CD4-positive, alpha-beta T cell (primary cell): ENCODE data around the gene RAB6B. TPM values are rescaled to one million over a fixed set of nuclear protein-coding genes. Genes with fewer than 3 reads are reported as not detected.
"Not testable (repeated sequence)": the region's sequence is repeated elsewhere in the genome, so short reads cannot be mapped to it uniquely, and the experiment has no call there.

Source experiments
- ATAC-seq: fragments of 200-7000 bp; cut with Tn5 transposase; one replicate; pipeline ENCODE4 v1.10.0; 2022; ENCODE audit warnings: mild to moderate bottlenecking; ENCODE audit not compliant: poor library complexity
- CTCF ChIA-PET: fragments of 350-600 bp; sonication (Branson Sonifier 250); formaldehyde crosslinking; loops from one replicate; lab custom pipeline; 2021; ENCODE audit warnings: antibody characterized with exemption, inconsistent platforms; lab: Charles Lee
- POLR2A ChIA-PET: fragments of 350-600 bp; sonication (Branson Sonifier 250); formaldehyde crosslinking; loops from one replicate; lab custom pipeline; 2021; ENCODE audit warnings: antibody characterized with exemption, inconsistent platforms; lab: Charles Lee
- DNase-seq, 14 experiments: peaks; one replicate each; pipeline ENCODE4 v3.0.0-alpha.2; 2013 to 2020; ENCODE audit warnings: mixed read lengths in 2 of 14
- H3K27ac ChIP-seq, 2 donors: one replicate each; pipeline versions ENCODE4 v1.5.1 to v1.7.0; 2013; ENCODE audit warnings: low read length in 2 of 2, low read depth in 1 of 2, mild to moderate bottlenecking in 1 of 2
- H3K27me3 ChIP-seq, 2 experiments: 1 replicate in 1 of 2; 2 replicates in 1 of 2; pipeline versions ENCODE4 v1.6.1 to v1.7.0; 2013; ENCODE audit warnings: low read length in 2 of 2, control low read depth in 1 of 2, mild to moderate bottlenecking in 1 of 2, moderate library complexity in 1 of 2; ENCODE audit not compliant: insufficient read depth in 2 of 2, control insufficient read depth in 1 of 2
- H3K36me3 ChIP-seq: one replicate; pipeline ENCODE4 v1.6.1; 2013; ENCODE audit warnings: low read length, control low read depth; ENCODE audit not compliant: insufficient read depth
- H3K4me1 ChIP-seq: one replicate; pipeline ENCODE4 v1.6.1; 2013; ENCODE audit warnings: low read length, control low read depth; ENCODE audit not compliant: insufficient read depth
- H3K4me3 ChIP-seq: one replicate; pipeline ENCODE4 v1.5.1; 2013; ENCODE audit warnings: mild to moderate bottlenecking, low read length, moderate library complexity
- H3K9me3 ChIP-seq, 2 experiments: 1 replicate in 1 of 2; 2 replicates in 1 of 2; pipeline versions ENCODE4 v1.6.1 to v1.7.0; 2013; ENCODE audit warnings: low read length in 2 of 2, mild to moderate bottlenecking in 2 of 2, control low read depth in 1 of 2, moderate library complexity in 1 of 2; ENCODE audit not compliant: control insufficient read depth in 1 of 2, insufficient read depth in 1 of 2
- H3K27ac Mint-ChIP-seq: one replicate; pipeline ENCODE4 v1.8.0; 2020; ENCODE audit warnings: mixed read lengths
- H3K27me3 Mint-ChIP-seq: one replicate; pipeline ENCODE4 v1.8.0; 2021; ENCODE audit warnings: mixed read lengths
- H3K36me3 Mint-ChIP-seq: one replicate; pipeline ENCODE4 v1.8.0; 2021; ENCODE audit warnings: low read depth, mixed read lengths
- H3K4me1 Mint-ChIP-seq: one replicate; pipeline ENCODE4 v1.8.0; 2021; ENCODE audit warnings: low read depth, mixed read lengths
- H3K4me3 Mint-ChIP-seq: one replicate; pipeline ENCODE4 v1.8.0; 2020; ENCODE audit warnings: mild to moderate bottlenecking, mixed read lengths
- H3K9me3 Mint-ChIP-seq: one replicate; pipeline ENCODE4 v1.8.0; 2020; ENCODE audit warnings: mixed read lengths
- intact Hi-C, 2 experiments: fragments of 100-400 bp; cut with DNase I in 1 of 2; cut with micrococcal nuclease in 1 of 2; formaldehyde crosslinking; loops; one replicate each; pipeline versions ENCODE4 v1.15.1 to v1.9.0; 2023 to 2025; cut with DNase I, micrococcal nuclease
- total RNA-seq, 174 experiments: library from RNA in 2 of 174; stranded (reverse) in 2 of 174; gene quantifications; one replicate each; pipeline ENCODE4 v1.2.3 and lab custom pipeline; 2021 to 2026
- TF ChIP-seq, protein P1 (sequence below): fragments of 200-600 bp; IDR thresholded peaks from one replicate; pipeline ENCODE4 v1.8.0; 2022; ENCODE audit warnings: antibody characterized with exemption, mild to moderate bottlenecking

RAB6B gene
- total RNA-seq, 2 experiments from 2014 or later: not detected

DNA sequence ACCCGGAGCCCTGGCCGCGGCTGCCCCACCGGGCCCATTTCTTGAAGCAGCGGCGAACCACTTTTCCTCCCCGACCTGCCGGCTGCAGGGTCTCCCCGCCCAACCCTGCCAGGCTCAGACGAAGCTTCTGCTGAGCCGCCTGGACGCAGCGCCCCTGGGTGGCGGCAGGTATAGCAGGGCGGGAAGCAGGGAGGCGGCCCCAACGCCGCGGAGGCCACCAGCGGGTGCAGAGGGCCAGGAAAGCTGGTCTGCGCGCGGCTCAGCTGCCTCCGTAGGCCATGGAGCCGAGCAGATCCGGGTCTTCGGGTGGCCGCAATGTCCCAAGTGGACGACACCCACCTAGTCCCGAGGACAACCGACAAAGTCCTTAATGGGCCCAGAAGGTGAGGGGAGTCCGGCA is 111.9 kb downstream of the RAB6B start:
- Mint-ChIP-seq H3K36me3 (no peaks in the 10 kb centered on the region), H3K27ac (no peak overlapping the region), H3K4me3 (no peak overlapping the region), H3K4me1 (no peaks in the 10 kb centered on the region), H3K27me3 (peaks cover 53% of the 10 kb centered on the region), H3K9me3 (no peaks in the 10 kb centered on the region)
- no peaks in the 10 kb centered on the region for H3K4me1 ChIP-seq
- ATAC-seq (no peak), DNase-seq (no peak)
- H3K9me3 ChIP-seq: peaks cover 0 to 5% of the 10 kb centered on the region in 2 experiments
- no peak overlapping the region for H3K4me3 ChIP-seq
- H3K27me3 ChIP-seq: peaks cover 6 to 14% of the 10 kb centered on the region in 2 experiments
- no peak overlapping the region for H3K27ac ChIP-seq
- TF ChIP-seq, protein P1, sequence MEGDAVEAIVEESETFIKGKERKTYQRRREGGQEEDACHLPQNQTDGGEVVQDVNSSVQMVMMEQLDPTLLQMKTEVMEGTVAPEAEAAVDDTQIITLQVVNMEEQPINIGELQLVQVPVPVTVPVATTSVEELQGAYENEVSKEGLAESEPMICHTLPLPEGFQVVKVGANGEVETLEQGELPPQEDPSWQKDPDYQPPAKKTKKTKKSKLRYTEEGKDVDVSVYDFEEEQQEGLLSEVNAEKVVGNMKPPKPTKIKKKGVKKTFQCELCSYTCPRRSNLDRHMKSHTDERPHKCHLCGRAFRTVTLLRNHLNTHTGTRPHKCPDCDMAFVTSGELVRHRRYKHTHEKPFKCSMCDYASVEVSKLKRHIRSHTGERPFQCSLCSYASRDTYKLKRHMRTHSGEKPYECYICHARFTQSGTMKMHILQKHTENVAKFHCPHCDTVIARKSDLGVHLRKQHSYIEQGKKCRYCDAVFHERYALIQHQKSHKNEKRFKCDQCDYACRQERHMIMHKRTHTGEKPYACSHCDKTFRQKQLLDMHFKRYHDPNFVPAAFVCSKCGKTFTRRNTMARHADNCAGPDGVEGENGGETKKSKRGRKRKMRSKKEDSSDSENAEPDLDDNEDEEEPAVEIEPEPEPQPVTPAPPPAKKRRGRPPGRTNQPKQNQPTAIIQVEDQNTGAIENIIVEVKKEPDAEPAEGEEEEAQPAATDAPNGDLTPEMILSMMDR: no peak
- no peaks in the 10 kb centered on the region for H3K36me3 ChIP-seq
- CTCF ChIA-PET: no interaction called here
- POLR2A ChIA-PET: no interaction called here
- intact Hi-C loops: no loop called here

DNA sequence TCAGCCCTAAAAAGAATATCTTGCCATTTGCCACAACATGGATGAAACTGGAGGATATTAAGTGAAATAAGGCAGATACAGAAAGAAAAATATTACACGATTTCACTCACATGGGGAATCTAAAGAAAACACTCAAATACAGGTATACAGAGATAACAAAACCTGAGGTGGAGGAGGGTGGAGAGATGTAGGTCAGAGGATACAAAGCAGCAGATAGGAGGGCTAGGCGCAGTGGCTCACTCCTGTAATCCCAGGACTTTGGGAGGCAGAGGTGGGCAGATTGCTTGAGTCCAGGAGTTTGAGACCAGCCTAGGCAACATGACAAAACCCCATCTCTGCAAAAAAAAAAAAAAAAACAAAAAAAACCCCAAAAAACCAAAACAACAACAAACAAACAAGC is 113.2 kb downstream of the RAB6B start:
- H3K27me3 ChIP-seq: peaks cover 6 to 14% of the 10 kb centered on the region in 2 experiments
- Mint-ChIP-seq H3K36me3 (no peaks in the 10 kb centered on the region), H3K27me3 (peaks cover 49% of the 10 kb centered on the region), H3K4me3 (no peak overlapping the region), H3K4me1 (no peaks in the 10 kb centered on the region), H3K9me3 (no peaks in the 10 kb centered on the region), H3K27ac (no peak overlapping the region)
- ChIA-PET POLR2A (no interaction called here), CTCF (no interaction called here)
- ATAC-seq (no peak), DNase-seq (no peak)
- intact Hi-C loops: no loop called here
- no peaks in the 10 kb centered on the region for H3K4me1 ChIP-seq
- peaks cover 0 to 5% of the 10 kb centered on the region in 2 experiments for H3K9me3 ChIP-seq
- H3K4me3 ChIP-seq: no peak overlapping the region
- no peaks in the 10 kb centered on the region for H3K36me3 ChIP-seq
- H3K27ac ChIP-seq: no peak overlapping the region
- TF ChIP-seq, protein P1: no peak

- no peak for DNase-seq
- POLR2A ChIA-PET: no interaction called here
- H3K27me3 ChIP-seq: peaks cover 6 to 14% of the 10 kb centered on the region in 2 experiments
- CTCF ChIA-PET: no interaction called here
- H3K9me3 ChIP-seq: peaks cover 0 to 5% of the 10 kb centered on the region in 2 experiments
- no peak overlapping the region for H3K4me3 ChIP-seq
- intact Hi-C loops: no loop called here
- Mint-ChIP-seq H3K9me3 (no peaks in the 10 kb centered on the region), H3K27me3 (peaks cover 40% of the 10 kb centered on the region), H3K27ac (no peak overlapping the region), H3K36me3 (no peaks in the 10 kb centered on the region), H3K4me3 (no peak overlapping the region), H3K4me1 (no peaks in the 10 kb centered on the region)
- H3K4me1 ChIP-seq: no peaks in the 10 kb centered on the region
- TF ChIP-seq, protein P1: no peak
- H3K36me3 ChIP-seq: no peaks in the 10 kb centered on the region
- H3K27ac ChIP-seq: no peak overlapping the region
- ATAC-seq: no peak
Measured at GRCh38 chr3:133781570-133781969, 114.1 kb downstream of the RAB6B start.

DNA sequence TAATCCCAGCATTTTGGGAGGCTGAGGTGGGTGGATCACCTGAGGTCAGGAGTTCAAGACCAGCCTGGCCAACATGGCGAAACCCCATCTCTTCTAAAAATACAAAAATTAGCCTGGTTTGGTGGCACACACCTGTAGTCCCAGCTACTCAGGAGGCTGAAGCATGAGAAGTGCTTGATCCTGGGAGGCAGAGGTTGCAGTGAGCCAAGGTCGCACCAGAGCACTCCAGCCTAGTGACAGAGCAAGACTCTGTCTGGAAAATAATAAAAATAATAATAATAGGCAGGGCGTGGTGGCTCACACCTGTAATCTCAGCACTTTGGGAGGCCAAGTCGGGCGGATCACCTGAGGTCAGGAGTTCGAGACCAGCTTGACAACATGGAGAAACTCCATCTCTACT is 114.9 kb downstream of the RAB6B start:
- peaks cover 40% of the 10 kb centered on the region for H3K27me3 Mint-ChIP-seq
- CTCF ChIA-PET, POLR2A ChIA-PET, intact Hi-C loops, H3K4me1 Mint-ChIP-seq, H3K4me3 Mint-ChIP-seq, H3K4me1 ChIP-seq, H3K36me3 ChIP-seq, ATAC-seq, DNase-seq, H3K9me3 ChIP-seq, H3K27ac Mint-ChIP-seq, H3K4me3 ChIP-seq, H3K36me3 Mint-ChIP-seq, H3K9me3 Mint-ChIP-seq, H3K27ac ChIP-seq: not testable (repeated sequence)
- H3K27me3 ChIP-seq: peaks cover 6 to 14% of the 10 kb centered on the region in 2 experiments
